ENCODE data around the gene KLK13. TPM values are rescaled to one million over a fixed set of nuclear protein-coding genes. Genes with fewer than 3 reads are reported as not detected.

KLK13 gene
- total RNA-seq, 2 donors from 2014 or later = 0.52 to 31.6 TPM

DNA sequence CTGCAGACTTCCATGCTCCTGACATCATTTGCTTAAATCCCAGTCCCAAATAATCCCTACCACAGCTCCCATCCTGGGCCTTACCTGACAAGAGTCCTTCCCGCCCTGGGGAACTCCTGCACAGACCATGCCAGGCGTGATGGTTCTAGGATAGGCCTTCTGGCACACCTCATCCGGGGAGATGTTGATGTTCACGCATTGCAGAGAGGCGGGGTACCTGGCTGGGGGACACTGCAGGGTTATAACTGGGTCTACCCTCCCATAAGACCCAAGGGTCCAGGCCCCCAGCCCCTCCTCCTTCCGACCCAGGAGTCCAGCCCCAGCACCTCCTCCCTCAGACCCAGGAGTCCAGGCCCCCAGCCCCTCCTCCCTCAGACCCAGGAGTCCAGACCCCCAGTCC, 13.8 kb upstream of the KLK13 start:
- no peaks in the 10 kb centered on the region for H3K9me3 ChIP-seq
- H3K27me3 ChIP-seq = no peaks in the 10 kb centered on the region
- TF ChIP-seq, protein P1, sequence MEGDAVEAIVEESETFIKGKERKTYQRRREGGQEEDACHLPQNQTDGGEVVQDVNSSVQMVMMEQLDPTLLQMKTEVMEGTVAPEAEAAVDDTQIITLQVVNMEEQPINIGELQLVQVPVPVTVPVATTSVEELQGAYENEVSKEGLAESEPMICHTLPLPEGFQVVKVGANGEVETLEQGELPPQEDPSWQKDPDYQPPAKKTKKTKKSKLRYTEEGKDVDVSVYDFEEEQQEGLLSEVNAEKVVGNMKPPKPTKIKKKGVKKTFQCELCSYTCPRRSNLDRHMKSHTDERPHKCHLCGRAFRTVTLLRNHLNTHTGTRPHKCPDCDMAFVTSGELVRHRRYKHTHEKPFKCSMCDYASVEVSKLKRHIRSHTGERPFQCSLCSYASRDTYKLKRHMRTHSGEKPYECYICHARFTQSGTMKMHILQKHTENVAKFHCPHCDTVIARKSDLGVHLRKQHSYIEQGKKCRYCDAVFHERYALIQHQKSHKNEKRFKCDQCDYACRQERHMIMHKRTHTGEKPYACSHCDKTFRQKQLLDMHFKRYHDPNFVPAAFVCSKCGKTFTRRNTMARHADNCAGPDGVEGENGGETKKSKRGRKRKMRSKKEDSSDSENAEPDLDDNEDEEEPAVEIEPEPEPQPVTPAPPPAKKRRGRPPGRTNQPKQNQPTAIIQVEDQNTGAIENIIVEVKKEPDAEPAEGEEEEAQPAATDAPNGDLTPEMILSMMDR (IDR thresholded peaks at IDR 0.05) = no peak
- TF ChIP-seq POLR2A (IDR thresholded peaks at IDR 0.05) = no peak
- no peak for ATAC-seq
- no peak overlapping the region for H3K4me3 ChIP-seq
- 92 to 93% methylated on average over 6 of the region's 6 CpGs for WGBS, 2 donors
- intact Hi-C loops (cut with DNase I) = no loop called here
- H3K27ac ChIP-seq = no peak overlapping the region
- no peaks in the 10 kb centered on the region for H3K36me3 ChIP-seq (replicated peaks in 1 of 2; ENCODE audit: insufficient read depth in 1 of 2, low read depth in 2 of 2)
- DNase-seq = no peak
- peaks cover 6% of the 10 kb centered on the region for H3K4me1 ChIP-seq

DNA sequence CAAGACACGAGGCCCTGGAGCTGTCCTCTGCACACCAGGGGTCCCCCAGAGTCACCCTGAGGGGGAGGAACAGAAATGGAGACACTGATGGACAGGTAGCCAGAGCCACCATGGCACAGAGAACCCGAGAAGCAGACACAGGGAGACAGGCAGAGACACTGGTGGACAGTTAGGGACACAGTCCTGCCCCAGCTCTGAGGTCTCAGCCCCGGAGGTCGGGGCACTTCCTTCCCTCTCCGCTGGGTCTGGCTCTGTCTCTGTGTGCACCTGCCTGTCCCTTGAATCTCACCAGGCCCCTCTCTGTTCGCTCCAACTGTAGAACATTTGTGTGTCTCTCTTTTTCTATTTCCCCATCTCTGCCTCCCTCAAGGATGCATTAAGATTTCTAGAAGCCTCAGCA, 13.2 kb upstream of the KLK13 start:
- Histone ChIP-seq H3K36me3 (replicated peaks in 1 of 2; ENCODE audit: insufficient read depth in 1 of 2, low read depth in 2 of 2) (no peaks in the 10 kb centered on the region), H3K4me3 (no peak overlapping the region), H3K27me3 (no peaks in the 10 kb centered on the region), H3K27ac (no peak overlapping the region), H3K9me3 (no peaks in the 10 kb centered on the region), H3K4me1 (peaks cover 6% of the 10 kb centered on the region)
- TF ChIP-seq, protein P1 (IDR thresholded peaks at IDR 0.05) = no peak
- no peak for TF ChIP-seq POLR2A (IDR thresholded peaks at IDR 0.05)
- intact Hi-C loops (cut with DNase I) = no loop called here
- DNase-seq = no peak
- ATAC-seq = no peak
- 76 to 91% methylated on average over 4 to 6 of the region's 6 CpGs for WGBS, 2 donors

DNA sequence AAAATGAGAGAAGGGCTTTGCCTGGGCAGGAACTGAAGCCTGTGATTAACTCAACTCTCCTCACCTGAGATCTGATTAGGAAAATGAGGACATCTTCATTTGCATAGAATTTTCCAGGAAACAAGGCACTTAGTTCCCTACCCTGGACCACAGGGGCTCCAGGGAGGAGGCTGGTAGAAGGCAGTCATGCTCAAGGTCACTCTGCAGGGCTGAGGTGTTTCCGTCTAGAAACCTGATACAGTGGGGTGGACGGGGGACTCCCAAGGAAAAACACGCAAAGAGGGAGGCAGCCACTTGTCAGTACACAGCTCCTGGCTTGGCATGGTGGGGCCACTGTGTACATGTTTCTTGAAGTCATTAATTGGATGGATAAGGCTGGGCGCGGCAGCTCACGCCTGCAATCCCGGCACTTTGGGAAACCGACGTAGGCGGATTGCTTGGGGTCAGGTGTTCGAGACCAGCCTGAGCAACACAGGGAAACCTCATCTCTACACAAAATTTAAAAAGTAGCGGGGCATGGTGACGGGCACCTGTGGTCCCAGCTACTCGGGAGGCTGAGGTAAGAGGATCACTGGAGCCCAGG, 11.8 kb upstream of the KLK13 start:
- no peaks in the 10 kb centered on the region for H3K27me3 ChIP-seq
- H3K27ac ChIP-seq = no peak overlapping the region
- ATAC-seq (no peak), DNase-seq (no peak)
- no peaks in the 10 kb centered on the region for H3K36me3 ChIP-seq (replicated peaks in 1 of 2; ENCODE audit: insufficient read depth in 1 of 2, low read depth in 2 of 2)
- no peaks in the 10 kb centered on the region for H3K9me3 ChIP-seq
- 78 to 79% methylated on average over 14 of the region's 14 CpGs for WGBS, 2 donors
- H3K4me3 ChIP-seq = no peak overlapping the region
- TF ChIP-seq, protein P1 (IDR thresholded peaks at IDR 0.05) = no peak
- no peak for TF ChIP-seq POLR2A (IDR thresholded peaks at IDR 0.05)
- H3K4me1 ChIP-seq = peaks cover 6% of the 10 kb centered on the region
- intact Hi-C loops (cut with DNase I) = no loop called here

DNA sequence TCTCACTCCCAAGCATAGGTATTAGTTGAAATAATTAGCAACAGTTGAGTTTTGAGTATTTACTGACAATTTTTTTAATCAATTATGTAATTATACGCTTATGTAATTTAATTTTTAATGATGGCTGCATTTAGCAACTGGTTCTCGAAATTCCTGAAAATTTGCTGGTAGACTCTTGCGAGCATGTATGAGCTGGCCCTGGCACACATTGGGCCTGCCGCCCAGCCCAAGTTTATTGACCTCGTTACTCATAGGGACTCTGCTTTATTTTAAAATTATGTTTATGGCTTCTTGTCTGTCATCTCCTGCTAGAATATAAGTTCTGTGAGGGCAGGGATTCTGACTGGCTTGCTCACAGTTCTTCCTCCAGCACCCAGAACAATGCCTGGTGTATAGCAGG, 11.1 kb upstream of the KLK13 start:
- no peak overlapping the region for H3K27ac ChIP-seq
- TF ChIP-seq, protein P1 (IDR thresholded peaks at IDR 0.05) = no peak
- TF ChIP-seq POLR2A (IDR thresholded peaks at IDR 0.05) = no peak
- 85 to 88% methylated on average over 5 of the region's 5 CpGs for WGBS, 2 donors
- no peaks in the 10 kb centered on the region for H3K27me3 ChIP-seq
- H3K4me1 ChIP-seq = peaks cover 9% of the 10 kb centered on the region
- intact Hi-C loops (cut with DNase I) = no loop called here
- ATAC-seq = no peak
- H3K9me3 ChIP-seq = no peaks in the 10 kb centered on the region
- H3K4me3 ChIP-seq = no peak overlapping the region
- no peak for DNase-seq
- H3K36me3 ChIP-seq (replicated peaks in 1 of 2; ENCODE audit: insufficient read depth in 1 of 2, low read depth in 2 of 2) = no peaks in the 10 kb centered on the region

DNA sequence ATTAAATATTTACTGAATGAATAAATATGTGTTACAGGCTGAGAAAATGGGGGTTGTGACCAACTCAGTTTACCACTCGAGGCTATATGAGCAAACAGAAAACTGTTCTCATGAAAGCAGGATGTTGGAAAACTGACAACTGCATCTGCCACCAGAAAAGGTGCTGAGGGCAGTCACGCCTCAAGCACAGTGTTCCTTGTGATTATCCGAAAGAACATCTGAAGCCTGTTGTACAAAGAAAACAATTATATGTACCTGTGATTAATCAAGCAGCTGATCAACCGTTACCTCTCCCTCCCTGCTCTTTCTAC, 6.2 kb upstream of the KLK13 start:
- Histone ChIP-seq H3K27me3 (no peaks in the 10 kb centered on the region), H3K4me1 (peaks cover 10% of the 10 kb centered on the region), H3K27ac (no peak overlapping the region), H3K4me3 (no peak overlapping the region), H3K36me3 (replicated peaks in 1 of 2; ENCODE audit: insufficient read depth in 1 of 2, low read depth in 2 of 2) (no peaks in the 10 kb centered on the region), H3K9me3 (no peaks in the 10 kb centered on the region)
- no peak for ATAC-seq
- TF ChIP-seq POLR2A (IDR thresholded peaks at IDR 0.05) = no peak
- TF ChIP-seq, protein P1 (IDR thresholded peaks at IDR 0.05) = no peak
- no peak for DNase-seq
- WGBS, 2 donors = 16 to 24% methylated on average over 4 of the region's 4 CpGs
- intact Hi-C loops (cut with DNase I) = no loop called here
